Islet of Langerhans (tissue), 1 donor: ENCODE measurements around the gene NTM.

Source experiments
- FAIRE-seq: peaks from one replicate; lab custom pipeline; 2011; peaks lifted over from hg19 to GRCh38; lab: Jason Lieb, UNC

Gene NTM

DNA sequence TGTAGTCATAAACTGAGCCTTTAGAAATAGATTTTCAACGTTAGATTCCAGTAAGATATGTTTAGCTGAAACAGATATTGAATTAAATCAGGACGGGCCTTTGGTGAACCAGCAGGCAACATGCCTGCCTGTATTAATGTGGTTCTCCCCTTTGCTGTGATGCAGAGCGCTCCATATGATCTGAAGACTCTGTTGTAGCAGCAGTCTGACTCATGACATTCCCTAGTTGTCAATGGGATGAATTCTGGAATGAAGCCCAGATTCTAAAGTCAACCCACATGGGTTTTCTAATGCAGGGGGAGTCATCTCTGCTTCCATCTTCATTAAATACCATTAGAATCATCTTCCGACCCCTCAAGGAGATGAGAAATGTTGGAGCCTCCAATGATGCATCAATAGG lies 864.5 kb downstream of the NTM start:
- no peak for FAIRE-seq

GRCh38 chr11:132237781-132238180 lies 867.4 kb downstream of the NTM start:
- FAIRE-seq: no peak

DNA sequence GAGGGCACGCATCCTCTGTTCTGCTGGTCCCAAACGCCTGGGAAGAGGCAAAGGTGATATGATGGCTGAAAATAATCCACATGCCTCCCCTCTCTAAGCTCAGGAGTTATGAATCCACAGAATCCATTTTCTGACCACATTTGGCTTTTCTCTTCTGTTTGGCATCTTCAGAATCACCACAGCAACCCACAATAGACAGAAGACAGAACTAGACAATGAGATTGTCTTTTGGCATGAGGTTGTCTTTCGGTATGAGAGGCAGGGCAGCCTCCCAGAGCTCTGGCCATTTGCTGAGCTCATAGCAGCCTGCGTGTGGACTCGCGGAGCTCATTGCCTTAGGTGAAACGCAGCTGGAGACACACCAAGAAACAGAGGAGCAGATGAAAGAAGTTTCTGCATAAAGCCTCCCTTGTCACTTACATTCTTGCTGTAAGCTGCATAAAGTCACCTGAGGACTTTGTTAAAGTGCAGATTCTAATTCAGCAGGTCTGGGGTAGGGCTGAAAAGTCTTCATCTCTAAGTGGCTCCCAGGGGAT lies 868.0 kb downstream of the NTM start:
- FAIRE-seq: no peak

GRCh38 chr11:132240374-132240773 lies 870.0 kb downstream of the NTM start:
- FAIRE-seq: no peak

DNA sequence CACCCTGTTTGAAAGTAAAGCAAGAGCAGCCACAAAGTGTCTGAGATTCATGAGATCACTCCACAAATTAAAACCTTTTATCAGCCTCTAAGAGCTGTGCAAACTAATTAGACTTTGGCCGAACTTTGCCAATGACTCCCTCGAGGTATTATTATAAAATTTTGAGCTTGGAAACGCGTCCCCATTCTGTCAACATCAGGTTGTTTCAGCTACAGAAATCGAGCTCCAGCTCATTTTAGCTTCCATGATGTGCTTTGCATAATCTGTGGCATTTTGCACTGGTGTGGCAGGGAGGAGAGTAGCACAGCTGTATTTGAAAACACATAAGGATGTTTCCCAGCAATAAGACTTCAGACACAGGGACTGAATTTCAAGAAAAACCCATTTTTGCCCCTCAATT lies 872.2 kb downstream of the NTM start:
- FAIRE-seq: no peak

- FAIRE-seq: no peak
Observed at GRCh38 chr11:132244846-132245245, 874.4 kb downstream of the NTM start.

DNA sequence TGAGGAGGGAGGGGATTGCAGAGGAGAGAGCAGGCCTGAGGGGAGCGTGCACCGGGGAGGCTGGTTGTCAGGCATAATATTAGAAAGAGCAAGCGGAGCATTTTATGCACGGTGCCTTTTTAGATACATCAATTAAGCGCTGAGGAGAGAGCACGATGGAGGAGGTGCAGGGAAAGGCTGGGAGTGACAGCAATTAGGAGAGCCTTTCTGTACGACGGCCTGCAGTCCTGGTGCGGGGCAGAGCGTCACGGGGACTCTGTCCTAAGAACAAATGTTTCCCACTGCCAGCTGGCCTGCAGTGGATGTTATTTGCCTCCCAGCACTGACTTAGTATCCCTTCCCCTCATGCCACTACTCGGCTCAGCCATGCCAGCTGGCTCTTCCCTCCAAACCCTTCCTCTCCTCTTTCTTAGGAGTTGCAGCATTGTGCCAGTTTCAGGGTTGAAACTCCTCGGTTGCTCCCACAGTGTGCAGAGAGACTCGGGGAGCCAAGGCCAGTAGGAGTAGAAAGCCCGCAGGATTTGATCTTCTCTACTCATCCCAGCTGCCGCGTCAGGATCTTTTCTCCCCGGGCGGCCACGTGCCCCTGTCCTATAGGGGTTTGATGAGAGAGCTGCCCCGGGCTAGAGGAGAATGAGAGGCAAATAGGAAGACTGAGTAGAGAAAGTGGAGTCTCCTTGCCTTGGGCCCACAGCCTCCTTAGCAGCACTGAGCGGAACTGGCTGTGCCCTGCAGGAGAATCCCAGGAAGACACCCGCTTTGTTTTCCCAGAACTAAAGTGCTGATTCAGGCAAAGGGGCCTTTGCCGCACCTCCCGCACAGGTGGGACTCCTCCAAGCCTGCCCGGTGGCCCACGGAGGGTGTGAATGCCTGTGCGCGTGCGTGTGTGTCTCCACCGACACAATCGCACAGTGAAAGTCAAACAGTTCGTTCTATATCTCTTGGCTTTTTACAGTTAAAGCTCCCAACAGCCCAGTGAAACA lies 875.3 kb downstream of the NTM start:
- no peak for FAIRE-seq

DNA sequence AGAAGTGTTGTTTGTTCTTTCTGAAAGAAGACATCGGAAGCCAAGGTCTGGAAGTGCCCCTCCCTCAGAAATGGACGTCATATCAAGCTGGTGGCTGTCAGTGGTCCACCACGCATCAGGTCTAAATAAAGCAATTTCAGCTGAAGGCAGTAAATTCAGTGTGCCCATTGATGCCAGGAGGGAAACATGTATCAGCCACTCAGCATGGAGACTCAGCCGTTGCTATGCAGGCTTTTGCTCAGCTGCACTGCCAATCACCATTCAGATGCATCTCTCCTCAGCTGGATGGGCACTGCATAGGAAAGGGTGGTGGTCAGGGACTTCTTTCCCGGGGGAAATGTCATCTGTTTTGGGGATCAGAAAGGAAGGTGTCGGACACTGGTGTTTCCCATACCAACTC lies 878.2 kb downstream of the NTM start:
- no peak for FAIRE-seq

- FAIRE-seq: no peak
Observed at GRCh38 chr11:132249256-132249655, 878.8 kb downstream of the NTM start.

DNA sequence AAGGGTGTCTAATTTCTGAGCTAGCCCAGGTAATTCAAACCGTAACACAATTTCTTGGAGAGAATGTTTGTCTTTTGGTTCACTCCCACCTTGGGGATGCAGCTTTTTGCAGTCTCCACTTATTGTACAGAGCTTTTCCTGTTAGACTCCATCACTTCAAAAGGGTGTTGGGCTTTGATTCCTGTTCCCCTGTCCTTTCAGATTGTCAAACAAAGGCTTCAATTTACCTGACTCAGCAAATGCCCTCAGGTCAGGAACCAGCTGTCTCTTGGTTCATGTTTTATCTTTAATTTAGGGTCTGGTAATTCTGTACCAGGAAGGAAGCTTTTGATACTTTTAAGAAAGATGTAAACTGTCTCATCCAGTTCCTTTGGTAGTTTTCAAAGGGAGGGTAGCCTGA lies 880.6 kb downstream of the NTM start:
- FAIRE-seq: no peak

DNA sequence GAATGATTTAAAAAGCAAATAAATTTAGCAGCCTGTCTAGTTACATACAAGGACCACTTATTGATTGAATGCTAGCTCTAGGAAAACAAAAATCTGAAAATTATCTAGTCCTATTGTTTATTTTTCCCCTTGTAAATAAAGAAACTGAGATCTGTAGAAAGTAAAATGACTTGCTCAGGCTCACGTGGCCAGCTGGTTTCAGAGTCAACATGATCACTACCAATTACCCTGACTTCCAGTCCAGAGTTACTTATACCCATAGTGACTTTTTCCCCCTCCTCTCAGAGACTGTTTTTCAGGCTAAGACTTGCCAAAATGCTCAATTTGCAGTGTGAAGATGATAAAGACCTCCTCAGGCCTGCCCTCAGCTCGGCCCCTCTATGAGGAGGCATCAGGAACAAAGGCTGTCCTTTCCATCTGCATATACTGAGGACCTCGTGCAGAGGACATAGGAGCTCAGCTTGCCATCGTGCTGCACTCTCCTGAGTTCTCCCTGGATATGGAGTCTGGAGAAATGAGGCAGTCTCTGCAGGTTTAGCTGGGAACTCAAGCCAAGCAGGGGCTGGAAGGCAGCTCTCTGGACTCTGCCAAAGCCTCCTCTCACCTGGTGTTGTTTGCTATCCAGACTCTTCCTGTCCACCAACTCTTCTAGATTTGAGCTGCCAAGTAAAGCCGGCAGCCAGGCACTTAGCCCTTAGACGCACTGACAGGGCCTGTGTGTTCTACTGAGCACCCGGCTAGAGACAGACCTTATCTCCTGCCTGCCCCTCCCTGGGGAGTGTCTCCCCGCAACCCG lies 883.3 kb downstream of the NTM start:
- FAIRE-seq: no peak

DNA sequence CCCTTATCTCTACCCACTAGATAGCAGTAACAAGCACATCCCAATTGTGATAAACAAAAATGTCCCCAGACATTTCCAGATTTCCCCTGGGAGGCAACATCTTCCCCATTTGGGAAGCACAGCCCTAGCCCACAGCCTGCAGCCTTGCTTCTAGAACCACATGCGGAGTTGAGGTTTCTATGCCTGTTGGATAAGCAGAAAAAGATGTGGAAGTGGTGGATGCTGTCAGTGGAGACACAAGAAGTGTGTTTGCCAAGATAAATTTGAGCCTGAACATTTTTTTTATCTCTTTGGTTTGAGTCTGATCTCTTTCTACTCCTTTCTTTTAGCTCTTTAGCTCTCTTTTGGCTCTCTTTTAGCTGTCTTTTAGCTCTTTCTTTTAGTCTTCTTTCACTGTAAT lies 884.5 kb downstream of the NTM start:
- FAIRE-seq: no peak

DNA sequence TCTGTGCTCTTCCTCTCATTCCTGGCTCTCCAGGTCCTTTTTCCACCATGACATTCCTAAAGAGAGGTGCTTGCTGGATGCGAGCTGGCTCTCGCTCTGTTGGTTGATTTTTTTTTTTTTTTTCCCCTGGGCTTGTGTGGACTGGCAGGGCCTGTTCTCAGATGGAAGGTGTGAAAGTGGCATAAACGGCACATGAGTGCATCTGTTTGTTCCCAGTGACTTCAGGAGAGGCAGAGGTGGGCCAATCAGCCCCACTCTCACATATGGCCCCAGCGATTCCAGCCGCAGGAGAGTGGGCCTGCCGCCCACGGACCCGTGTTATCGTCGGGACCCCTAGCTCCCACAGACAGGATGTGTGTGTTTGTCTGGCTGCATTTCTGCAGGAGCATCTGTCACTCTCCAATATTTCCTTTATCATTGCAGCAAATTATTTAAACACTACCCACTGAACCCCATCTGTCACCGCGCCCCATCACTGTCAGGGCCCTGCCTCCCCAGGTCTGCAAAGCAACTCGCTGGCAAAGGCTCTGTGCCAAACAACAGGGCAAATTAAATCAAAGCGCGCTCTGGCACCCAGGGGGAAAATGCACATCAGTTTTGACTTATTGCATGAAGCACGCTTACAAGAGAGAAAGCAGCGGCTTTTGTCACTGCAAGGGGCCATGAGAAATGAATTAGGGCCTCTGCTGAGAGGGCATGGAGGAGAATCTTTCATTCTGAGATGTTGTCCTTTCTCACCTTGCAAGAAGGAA lies 886.3 kb downstream of the NTM start:
- no peak for FAIRE-seq

DNA sequence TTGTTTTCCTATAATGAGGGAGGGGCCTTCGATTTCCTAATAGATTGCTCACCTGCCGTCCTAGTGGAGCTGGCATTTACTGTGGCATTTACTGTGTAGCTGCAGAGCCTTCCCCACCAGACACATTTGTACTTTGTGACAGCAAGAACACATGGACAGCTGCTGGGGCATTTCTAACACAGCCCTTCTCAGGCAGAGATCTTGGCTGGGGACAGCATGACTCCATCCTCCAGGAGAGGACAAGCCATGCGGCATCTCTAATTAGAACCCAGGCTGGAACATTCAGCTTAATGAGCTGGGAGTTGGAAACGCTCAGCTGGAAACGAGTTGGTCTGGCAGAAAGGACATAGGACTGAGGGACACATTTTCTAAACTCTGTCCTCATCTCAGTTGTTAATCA lies 887.5 kb downstream of the NTM start:
- FAIRE-seq: no peak

DNA sequence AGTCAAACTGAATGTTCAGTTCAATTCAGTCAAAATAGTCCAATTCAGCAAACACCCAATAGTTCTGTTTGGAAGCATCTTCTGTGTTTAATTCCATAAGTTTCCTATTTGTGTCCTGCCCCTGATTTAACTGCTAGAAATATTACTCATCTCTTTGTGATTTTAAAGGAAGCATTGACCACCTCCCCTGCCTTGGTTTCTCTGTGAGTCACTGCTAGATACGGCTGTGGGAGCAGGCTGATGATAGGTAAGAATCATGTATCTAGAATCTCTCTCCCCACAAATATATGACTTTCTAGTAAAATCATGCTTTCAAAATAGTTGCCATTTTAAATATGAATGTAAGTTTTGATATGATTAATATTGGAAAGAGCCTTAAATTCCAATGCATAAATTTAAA lies 888.5 kb downstream of the NTM start:
- no peak for FAIRE-seq

- FAIRE-seq: no peak
Observed at GRCh38 chr11:132260636-132261035, 890.2 kb downstream of the NTM start.

GRCh38 chr11:132263241-132263640 lies 892.8 kb downstream of the NTM start:
- FAIRE-seq: no peak

DNA sequence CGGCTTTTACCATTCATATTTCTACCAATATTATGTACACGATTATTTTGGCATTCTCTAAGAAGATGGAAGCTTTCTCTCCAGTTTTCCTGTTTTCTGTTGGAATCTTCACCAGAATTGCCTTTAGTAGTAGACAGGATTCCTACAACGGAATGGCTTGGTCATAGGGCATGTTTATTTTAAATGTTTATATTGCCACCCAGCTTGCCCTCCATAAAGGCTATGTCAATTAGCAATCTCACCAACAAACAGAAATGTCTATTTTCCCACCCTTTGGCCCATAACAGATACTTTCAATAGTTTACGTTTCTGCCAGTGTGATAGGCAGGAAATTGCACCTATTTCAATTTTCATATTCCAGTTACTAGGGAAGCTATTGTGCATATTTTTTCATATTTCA lies 893.5 kb downstream of the NTM start:
- no peak for FAIRE-seq

GRCh38 chr11:132264616-132265015 lies 894.2 kb downstream of the NTM start:
- no peak for FAIRE-seq

- FAIRE-seq: peak; percentile 86
Observed at GRCh38 chr11:132278801-132279574, 908.6 kb downstream of the NTM start.

- no peak for FAIRE-seq
Observed at GRCh38 chr11:132284048-132284447, 913.6 kb downstream of the NTM start.

GRCh38 chr11:132284611-132285010 lies 914.2 kb downstream of the NTM start:
- no peak for FAIRE-seq
